K562 (cell line): ENCODE data around the gene CD84. TPM values are rescaled to one million over a fixed set of nuclear protein-coding genes. Genes with fewer than 3 reads are reported as not detected.

ENCODE experiments used
- ARID2 ChIP-seq: fragments of 450-650 bp; IDR thresholded peaks from 2 replicates; pipeline ENCODE4 v1.6.1; 2017; ENCODE audit warnings: antibody characterized with exemption, mild to moderate bottlenecking
- CBX1 ChIP-seq: sonication (generic); IDR thresholded peaks from 2 replicates; pipeline ENCODE4 v1.6.1; 2016; ENCODE audit warnings: antibody characterized with exemption, low read depth, mild to moderate bottlenecking
- CTCF ChIP-seq, 3 experiments: IDR thresholded peaks in 2 of 3; conservative IDR thresholded peaks in 1 of 3; 2 replicates each; pipeline ENCODE4 v1.5.1; 2011 to 2012; ENCODE audit warnings: low read length in 3 of 3, mild to moderate bottlenecking in 3 of 3, control low read depth in 2 of 3, improper control_type of control experiment in 1 of 3, inconsistent platforms in 1 of 3, low read depth in 1 of 3, mixed read lengths in 1 of 3, moderate library complexity in 1 of 3; ENCODE audit not compliant: insufficient read depth in 2 of 3
- DEAF1 ChIP-seq: fragments of 450-650 bp; formaldehyde crosslinking; IDR thresholded peaks from 2 replicates; pipeline ENCODE4 v1.4.0; 2020; ENCODE audit warnings: mild to moderate bottlenecking, moderate library complexity
- ETV5 ChIP-seq: sonication (generic); formaldehyde crosslinking; IDR thresholded peaks from 2 replicates; pipeline ENCODE4 v1.4.0; 2020; ENCODE audit warnings: low read depth, mild to moderate bottlenecking, missing genetic modification reagents
- GABPB2 ChIP-seq: fragments of 250-450 bp; sonication (Bioruptor Pico); conservative IDR thresholded peaks from 2 replicates; pipeline ENCODE4 v1.5.1; 2021; ENCODE audit warnings: mild to moderate bottlenecking
- KAT8 ChIP-seq: fragments of 450-650 bp; IDR thresholded peaks from 2 replicates; pipeline ENCODE4 v1.6.1; 2016; ENCODE audit warnings: low read depth, mild to moderate bottlenecking
- KLF16 ChIP-seq: IDR thresholded peaks from 2 replicates; pipeline ENCODE4 v1.6.1; 2016; ENCODE audit warnings: antibody characterized with exemption
- MYC ChIP-seq, 2 experiments: fragments of 250-450 bp in 1 of 2; sonication (Bioruptor Pico) in 1 of 2; IDR thresholded peaks; 2 replicates each; pipeline versions ENCODE4 v1.5.1 to v1.6.1; 2012 to 2021; ENCODE audit warnings: low read depth in 2 of 2, borderline replicate concordance in 1 of 2, improper control_type of control experiment in 1 of 2, low read length in 1 of 2, mild to moderate bottlenecking in 1 of 2, moderate library complexity in 1 of 2
- NCOA4 ChIP-seq: fragments of 450-650 bp; IDR thresholded peaks from 2 replicates; pipeline ENCODE4 v1.6.1; 2018; ENCODE audit warnings: mild to moderate bottlenecking; ENCODE audit not compliant: partially characterized antibody
- OTX1 ChIP-seq: fragments of 450-650 bp; formaldehyde crosslinking; IDR thresholded peaks from 2 replicates; pipeline ENCODE4 v1.4.0; 2022; ENCODE audit warnings: mild to moderate bottlenecking
- PML ChIP-seq: IDR thresholded peaks from 2 replicates; pipeline ENCODE4 v1.6.1; 2012; ENCODE audit warnings: low read length, inconsistent platforms
- RAD21 ChIP-seq, 2 experiments: fragments of 250-450 bp in 1 of 2; fragments of 450-650 bp in 1 of 2; sonication (Bioruptor Pico) in 1 of 2; formaldehyde crosslinking in 1 of 2; IDR thresholded peaks in 1 of 2; conservative IDR thresholded peaks in 1 of 2; 2 replicates each; pipeline versions ENCODE4 v1.4.0 to v1.8.0; 2020 to 2022; ENCODE audit warnings: mild to moderate bottlenecking in 2 of 2, moderate library complexity in 1 of 2
- RBM14 ChIP-seq: fragments of 200-400 bp; formaldehyde crosslinking; IDR thresholded peaks from 2 replicates; pipeline ENCODE4 v1.6.1; 2018; ENCODE audit warnings: low read depth, mild to moderate bottlenecking, low read length, moderate library complexity, borderline replicate concordance; ENCODE audit not compliant: insufficient read depth
- RUNX1 ChIP-seq: sonication (generic); IDR thresholded peaks from 2 replicates; pipeline ENCODE4 v1.6.1; 2016; ENCODE audit warnings: antibody characterized with exemption, low read depth
- TRIM25 ChIP-seq: fragments of 450-650 bp; IDR thresholded peaks from 2 replicates; pipeline ENCODE4 v1.7.0; 2016; ENCODE audit warnings: borderline replicate concordance
- ZEB2 ChIP-seq: fragments of 450-650 bp; IDR thresholded peaks from 2 replicates; pipeline ENCODE4 v1.6.1; 2016
- ZNF507 ChIP-seq: conservative IDR thresholded peaks from 2 replicates; pipeline ENCODE4 v1.6.1; 2017; ENCODE audit warnings: missing genetic modification characterization, missing compliant biosample characterization
- ZNF592 ChIP-seq: fragments of 450-650 bp; IDR thresholded peaks from 2 replicates; pipeline ENCODE4 v1.6.1; 2017; ENCODE audit warnings: antibody characterized with exemption, mild to moderate bottlenecking
- ZZZ3 ChIP-seq: fragments of 450-650 bp; IDR thresholded peaks from 2 replicates; pipeline ENCODE4 v1.6.1; 2016; ENCODE audit warnings: antibody characterized with exemption, mild to moderate bottlenecking, moderate library complexity
- polyA plus RNA-seq, 8 experiments: library from polyadenylated mRNA; depleted of rRNA in 4 of 8; stranded (reverse) in 5 of 8; unstranded in 3 of 8; fragments of >200 nt; fragmentation: Nextera tagmentation in 2 of 8; fragmentation: Illumina TruSeq in 1 of 8; extraction: Ambion mirVana in 2 of 8; extraction: Trizol in 1 of 8; gene quantifications; 2 replicates each; pipeline versions ENCODE4 v1.2.1 to v1.2.3, GENCODE V29; 2011 to 2014; ENCODE audit warnings: inconsistent platforms in 1 of 8, missing spikeins in 1 of 8
- total RNA-seq, 7 experiments: library from RNA; depleted of rRNA in 6 of 7; stranded (reverse); fragments of >200 nt in 6 of 7; fragmentation: Illumina TruSeq in 2 of 7; extraction: Trizol in 2 of 7; gene quantifications; 2 replicates each; pipeline versions ENCODE4 v1.2.1 to v1.2.3, GENCODE V29; 2011 to 2021; ENCODE audit warnings: low replicate concordance in 1 of 7

The CD84 gene
- total and polyA plus RNA-seq, 9 of the 15 experiments (the other 6 are each of a cell fraction or from before 2014, with no cell fraction given), result 0.82 to 6.8 (median 2.0) TPM

GRCh38 chr1:160618763-160619274 lies 39.5 kb upstream of the CD84 start (continued):
- TF ChIP-seq TRIM25 (no peak), ARID2 (no peak), GABPB2 (CRISPR knock-in tag) (no peak), OTX1 (CRISPR knock-in tag) (no peak), KLF16 (peak; percentile 9; the same call in 1 of the 2 replicates), RBM14 (no peak), CBX1 (peak; percentile 31; the same call in 1 of the 2 replicates), ZZZ3 (no peak), KAT8 (no peak), ZNF507 (no peak), ZNF592 (no peak), RUNX1 (no peak), DEAF1 (CRISPR knock-in tag) (no peak), MYC (IDR thresholded peaks at IDR 0.05; ENCODE audit: low read depth, low read length) (no peak), MYC (CRISPR knock-in tag; IDR thresholded peaks at IDR 0.05; ENCODE audit: borderline replicate concordance, low read depth) (no peak), PML (no peak), NCOA4 (no peak), CTCF (IDR thresholded peaks at IDR 0.05 in 2 of 3, conservative IDR thresholded peaks at IDR 0.05 in 1 of 3; ENCODE audit: insufficient read depth in 2 of 3, low read depth in 1 of 3, low read length in 3 of 3) (peak; percentile 54 to 66 (median 64)), RAD21 (CRISPR knock-in tag; conservative IDR thresholded peaks at IDR 0.05 in 1 of 2, IDR thresholded peaks at IDR 0.05 in 1 of 2) (peak in 1 of 2 experiments; percentile 52; a peak in 2 of 4 replicates), ZEB2 (no peak), ETV5 (CRISPR knock-in tag) (no peak)
